ENCODE results near the gene PCNX3. TPM values are rescaled to one million over a fixed set of nuclear protein-coding genes. Genes with fewer than 3 reads are reported as not detected.

Gene PCNX3
- total RNA-seq, 1 experiment from 2014 or later, result 50.4 TPM

GRCh38 chr11:65606876-65607613 is 8.5 kb upstream of the PCNX3 start:
- H3K9me3 ChIP-seq (ENCODE audit: control insufficient read depth in 1 of 2, insufficient read depth in 1 of 2, low read depth in 1 of 2, low read length in 2 of 2), result no peaks in the 10 kb centered on the region
- peaks cover 8 to 44% of the 10 kb centered on the region in 2 experiments; a peak in 3 of 4 replicates for H3K4me1 ChIP-seq (ENCODE audit: control insufficient read depth in 1 of 2, insufficient read depth in 2 of 2, low read length in 2 of 2)
- RAD21 ChIA-PET (ENCODE audit: low non-redundant PET in 1 of 2, low total read pairs in 2 of 2, uncharacterized antibody in 2 of 2, unreplicated experiment in 2 of 2), result interaction anchor here in 1 of 2 experiments (0.5 kb wide), 1 partner anchor 67 kb away, joined by 3 read pairs; no protein-coding TSS in a partner anchor
- H3K9me2 ChIP-seq (ENCODE audit: insufficient read depth), result no peaks in the 10 kb centered on the region
- no TSS peak for BruUV-seq (replicated peaks)
- H3K79me2 ChIP-seq (ENCODE audit: insufficient read depth, low read length), result peaks cover 23% of the 10 kb centered on the region
- no peak overlapping the region for H2AFZ ChIP-seq (ENCODE audit: low read depth, low read length, poor library complexity, severe bottlenecking)
- H4K20me1 ChIP-seq (ENCODE audit: insufficient read depth), result no peaks in the 10 kb centered on the region
- POLR2A ChIA-PET, result interaction anchor here (1.4 to 1.5 kb wide), 2 partner anchors 8 to 31 kb away, joined by 3 to 5 read pairs; partner anchors contain the start of genes PCNX3 and SIPA1
- H3K27me3 ChIP-seq (ENCODE audit: insufficient read depth, low read length), result no peaks in the 10 kb centered on the region
- H3K4me2 ChIP-seq (ENCODE audit: low read length), result peak overlapping the region; percentile 68
- intact Hi-C loops (cut with micrococcal nuclease), result no loop called here
- ATAC-seq (peak; percentile 98), DNase-seq (ENCODE audit: low read depth, low spot score) (peak; percentile 89)
- CTCF ChIA-PET, result interaction anchor here (2.7 kb wide), 1 partner anchor 13 kb away, joined by 13 read pairs; no protein-coding TSS in a partner anchor
- peak overlapping the region; percentile 67 for H3K27ac ChIP-seq (ENCODE audit: low read depth, low read length)
- peak overlapping the region; percentile 43 for H3K9ac ChIP-seq (ENCODE audit: low read length)
- TF ChIP-seq POLR2AphosphoS5 (IDR thresholded peaks at IDR 0.05; ENCODE audit: low read depth, low read length), result peak; percentile 42; the same call in 1 of the 2 replicates
- TF ChIP-seq MAX (IDR thresholded peaks at IDR 0.05), result no peak
- H3K4me3 ChIP-seq (replicated peaks in 1 of 2; ENCODE audit: low read depth in 1 of 2, low read length in 2 of 2), result peak overlapping the region; percentile 7 to 35; a peak in 3 of 4 replicates
- H3K36me3 ChIP-seq (ENCODE audit: control insufficient read depth in 1 of 2, insufficient read depth in 2 of 2, low read length in 2 of 2), result peaks cover 14 to 20% of the 10 kb centered on the region in 2 experiments; a peak in 3 of 4 replicates

DNA sequence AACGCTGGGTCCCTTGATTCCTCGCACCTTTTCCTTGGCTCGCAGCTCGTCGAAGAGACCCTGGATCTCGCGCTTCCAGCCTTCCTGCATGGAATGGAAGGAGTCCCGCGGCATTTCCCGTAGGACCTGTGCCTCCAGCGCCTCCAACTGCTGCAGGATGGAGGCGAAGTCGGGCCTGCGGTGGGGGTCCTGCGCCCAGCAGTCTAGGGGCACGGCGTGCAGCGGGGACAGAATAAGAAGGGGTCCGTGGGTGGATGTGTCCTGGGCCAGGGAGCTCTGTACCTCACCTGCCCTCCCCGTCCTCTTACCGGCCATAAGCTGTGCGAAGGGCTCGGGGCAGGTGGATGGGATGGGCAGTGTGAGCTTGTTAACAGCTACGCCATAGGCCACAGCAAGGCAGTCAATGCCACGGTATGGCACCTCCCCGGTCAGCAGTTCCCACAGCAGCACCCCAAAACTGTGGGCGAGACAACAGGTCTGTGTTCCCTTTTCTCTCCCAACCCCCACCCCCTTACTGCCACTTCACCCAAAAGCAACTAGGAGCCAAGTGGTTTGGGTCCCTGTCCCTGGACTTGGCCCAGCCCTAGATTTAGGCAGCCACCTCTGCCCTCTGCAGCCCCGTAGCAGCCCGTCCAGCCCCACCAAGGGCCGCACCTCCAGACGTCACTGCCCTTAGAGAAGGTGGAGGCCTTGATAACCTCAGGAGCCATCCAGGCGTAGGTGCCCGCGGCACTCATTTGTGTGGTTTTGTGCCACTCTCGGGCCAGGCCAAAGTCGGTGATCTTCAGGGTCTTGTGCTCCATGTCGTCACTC is 7.8 kb upstream of the PCNX3 start:
- Histone ChIP-seq H3K9me3 (ENCODE audit: control insufficient read depth in 1 of 2, insufficient read depth in 1 of 2, low read depth in 1 of 2, low read length in 2 of 2) (no peaks in the 10 kb centered on the region), H3K4me1 (ENCODE audit: control insufficient read depth in 1 of 2, insufficient read depth in 2 of 2, low read length in 2 of 2) (peaks cover 9 to 51% of the 10 kb centered on the region in 2 experiments; a peak in 3 of 4 replicates), H3K4me2 (ENCODE audit: low read length) (peak overlapping the region; percentile 68), H2AFZ (ENCODE audit: low read depth, low read length, poor library complexity, severe bottlenecking) (no peak overlapping the region), H3K27me3 (ENCODE audit: insufficient read depth, low read length) (no peaks in the 10 kb centered on the region), H3K4me3 (replicated peaks in 1 of 2; ENCODE audit: low read depth in 1 of 2, low read length in 2 of 2) (peak overlapping the region; percentile 7 to 35; a peak in 3 of 4 replicates), H3K9me2 (ENCODE audit: insufficient read depth) (no peaks in the 10 kb centered on the region), H3K27ac (ENCODE audit: low read depth, low read length) (peak overlapping the region; percentile 67), H4K20me1 (ENCODE audit: insufficient read depth) (no peaks in the 10 kb centered on the region), H3K9ac (ENCODE audit: low read length) (peak overlapping the region; percentile 43), H3K79me2 (ENCODE audit: insufficient read depth, low read length) (peaks cover 31% of the 10 kb centered on the region), H3K36me3 (ENCODE audit: control insufficient read depth in 1 of 2, insufficient read depth in 2 of 2, low read length in 2 of 2) (peaks cover 14 to 22% of the 10 kb centered on the region in 2 experiments; a peak in 3 of 4 replicates)
- TF ChIP-seq POLR2A (IDR thresholded peaks at IDR 0.05; ENCODE audit: borderline replicate concordance, extremely low read depth, insufficient read depth, insufficient read length) (no peak), TCF7L2 (IDR thresholded peaks at IDR 0.05; ENCODE audit: borderline replicate concordance, extremely low read depth, insufficient read depth, insufficient read length) (no peak), SP1 (IDR thresholded peaks at IDR 0.05; ENCODE audit: low read depth) (no peak), EZH2 (IDR thresholded peaks at IDR 0.05) (no peak), ZNF274 (IDR thresholded peaks at IDR 0.05; ENCODE audit: low read depth, low read length) (no peak), YY1 (IDR thresholded peaks at IDR 0.05; ENCODE audit: extremely low read depth, insufficient replicate concordance, low read depth, low read length) (no peak)
- TF ChIP-seq, protein P1, sequence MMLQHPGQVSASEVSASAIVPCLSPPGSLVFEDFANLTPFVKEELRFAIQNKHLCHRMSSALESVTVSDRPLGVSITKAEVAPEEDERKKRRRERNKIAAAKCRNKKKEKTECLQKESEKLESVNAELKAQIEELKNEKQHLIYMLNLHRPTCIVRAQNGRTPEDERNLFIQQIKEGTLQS (IDR thresholded peaks at IDR 0.05), result no peak
- no TSS peak for BruUV-seq (replicated peaks)
- DNase-seq (ENCODE audit: low read depth, low spot score) (no peak), ATAC-seq (no peak)
- RAD21 ChIA-PET (ENCODE audit: low non-redundant PET in 1 of 2, low total read pairs in 2 of 2, uncharacterized antibody in 2 of 2, unreplicated experiment in 2 of 2), result interaction anchor here in 1 of 2 experiments (0.5 kb wide), 1 partner anchor 67 kb away, joined by 3 read pairs; no protein-coding TSS in a partner anchor
- POLR2A ChIA-PET, result interaction anchor here (1.5 kb wide), 1 partner anchor 30 kb away, joined by 3 read pairs; the partner anchor contains the start of gene SIPA1
- CTCF ChIA-PET, result interaction anchor here (2.7 kb wide), 1 partner anchor 14 kb away, joined by 13 read pairs; no protein-coding TSS in a partner anchor
- intact Hi-C loops (cut with micrococcal nuclease), result no loop called here

Data from HCT116 (cell line).